HG03442 (cell line): ENCODE measurements around the gene SRSF12.

Source experiments
- ATAC-seq: cut with Tn5 transposase; IDR thresholded peaks from one replicate; pipeline ENCODE4 v1.9.1; 2021; ENCODE audit warnings: mild to moderate bottlenecking, moderate library complexity; ENCODE audit not compliant: unreplicated experiment

Gene SRSF12

GRCh38 chr6:89117211-89118108, at the start of gene SRSF12:
Gene SRSF12 (minus strand): TSS chr6:89118071. CDS start chr6:89117887, 184 bp downstream.
- peak; percentile 76 for ATAC-seq

GRCh38 chr6:89162047-89162371, 44.1 kb upstream of the SRSF12 start:
- no peak for ATAC-seq

GRCh38 chr6:89161326-89162046, 43.6 kb upstream of the SRSF12 start:
- no peak for ATAC-seq

- no peak for ATAC-seq
Observed at GRCh38 chr6:89160331-89161092, 42.6 kb upstream of the SRSF12 start.

- ATAC-seq = no peak
Observed at GRCh38 chr6:89154131-89154530, 36.3 kb upstream of the SRSF12 start.

- ATAC-seq = no peak
Observed at GRCh38 chr6:89148016-89148750, 30.3 kb upstream of the SRSF12 start.

GRCh38 chr6:89146718-89147700, 29.1 kb upstream of the SRSF12 start:
- ATAC-seq = peak; percentile 23

GRCh38 chr6:89145956-89146717, 28.3 kb upstream of the SRSF12 start, which contains the start of gene PM20D2:
Gene PM20D2 (plus strand): TSS chr6:89146055. CDS start chr6:89146145, 90 bp downstream.
- peak; percentile 56 for ATAC-seq

- ATAC-seq = peak; percentile 56
Observed at GRCh38 chr6:89145091-89145955, 27.5 kb upstream of the SRSF12 start.

GRCh38 chr6:89144354-89144906, 26.6 kb upstream of the SRSF12 start:
- ATAC-seq = peak; percentile 37

GRCh38 chr6:89140347-89141156, 22.7 kb upstream of the SRSF12 start:
- no peak for ATAC-seq

- no peak for ATAC-seq
Observed at GRCh38 chr6:89139509-89140346, 21.9 kb upstream of the SRSF12 start.

GRCh38 chr6:89138173-89138572, 20.3 kb upstream of the SRSF12 start:
- ATAC-seq = no peak

- ATAC-seq = no peak
Observed at GRCh38 chr6:89134723-89135122, 16.9 kb upstream of the SRSF12 start.

GRCh38 chr6:89133981-89134380, 16.1 kb upstream of the SRSF12 start:
- ATAC-seq = no peak

- no peak for ATAC-seq
Observed at GRCh38 chr6:89132057-89132456, 14.2 kb upstream of the SRSF12 start.
